ENCODE data around the gene AP2B1. TPM values are rescaled to one million over a fixed set of nuclear protein-coding genes. Genes with fewer than 3 reads are reported as not detected.

The AP2B1 gene
- total RNA-seq, 1 donor from 2014 or later, result 216 TPM

GRCh38 chr17:35726953-35727460 lies 139.9 kb downstream of the AP2B1 start:
- Mint-ChIP-seq H3K36me3 (ENCODE audit: low read depth) (peaks cover 5% of the 10 kb centered on the region), H3K27me3 (ENCODE audit: low read depth) (no peaks in the 10 kb centered on the region), H3K27ac (ENCODE audit: unreplicated experiment) (no peak overlapping the region), H3K9me3 (no peaks in the 10 kb centered on the region), H3K4me1 (peaks cover 18% of the 10 kb centered on the region), H3K4me3 (no peak overlapping the region)
- no peak for DNase-seq (ENCODE audit: low read depth, low spot score)
- TF ChIP-seq, protein P1, sequence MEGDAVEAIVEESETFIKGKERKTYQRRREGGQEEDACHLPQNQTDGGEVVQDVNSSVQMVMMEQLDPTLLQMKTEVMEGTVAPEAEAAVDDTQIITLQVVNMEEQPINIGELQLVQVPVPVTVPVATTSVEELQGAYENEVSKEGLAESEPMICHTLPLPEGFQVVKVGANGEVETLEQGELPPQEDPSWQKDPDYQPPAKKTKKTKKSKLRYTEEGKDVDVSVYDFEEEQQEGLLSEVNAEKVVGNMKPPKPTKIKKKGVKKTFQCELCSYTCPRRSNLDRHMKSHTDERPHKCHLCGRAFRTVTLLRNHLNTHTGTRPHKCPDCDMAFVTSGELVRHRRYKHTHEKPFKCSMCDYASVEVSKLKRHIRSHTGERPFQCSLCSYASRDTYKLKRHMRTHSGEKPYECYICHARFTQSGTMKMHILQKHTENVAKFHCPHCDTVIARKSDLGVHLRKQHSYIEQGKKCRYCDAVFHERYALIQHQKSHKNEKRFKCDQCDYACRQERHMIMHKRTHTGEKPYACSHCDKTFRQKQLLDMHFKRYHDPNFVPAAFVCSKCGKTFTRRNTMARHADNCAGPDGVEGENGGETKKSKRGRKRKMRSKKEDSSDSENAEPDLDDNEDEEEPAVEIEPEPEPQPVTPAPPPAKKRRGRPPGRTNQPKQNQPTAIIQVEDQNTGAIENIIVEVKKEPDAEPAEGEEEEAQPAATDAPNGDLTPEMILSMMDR (conservative IDR thresholded peaks at IDR 0.05), result no peak

DNA sequence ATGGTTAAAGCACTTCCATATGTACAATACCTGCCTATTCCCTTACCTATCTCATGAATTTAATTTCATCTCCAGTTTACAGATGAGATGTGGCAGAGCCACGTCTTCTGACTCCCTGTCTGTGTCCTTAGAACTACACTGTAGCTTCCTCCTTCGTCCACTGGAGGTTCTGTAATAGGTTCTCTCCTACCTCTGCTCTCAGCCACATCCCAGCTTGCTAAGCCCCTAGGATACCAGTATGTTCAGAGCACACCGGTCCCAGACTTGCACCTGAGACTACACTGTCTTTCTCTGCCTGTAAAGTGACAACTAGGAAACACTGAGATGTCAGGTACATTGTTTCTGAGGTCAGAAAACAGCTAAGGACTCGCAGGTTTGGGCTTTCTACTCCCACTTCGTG lies 140.5 kb downstream of the AP2B1 start:
- no peak for DNase-seq (ENCODE audit: low read depth, low spot score)

GRCh38 chr17:35728551-35728950 lies 141.4 kb downstream of the AP2B1 start:
- peaks cover 5% of the 10 kb centered on the region for H3K36me3 Mint-ChIP-seq (ENCODE audit: low read depth)
- peaks cover 26% of the 10 kb centered on the region for H3K4me1 Mint-ChIP-seq
- DNase-seq (ENCODE audit: low read depth, low spot score), result no peak
- no peak overlapping the region for H3K27ac Mint-ChIP-seq (ENCODE audit: unreplicated experiment)
- TF ChIP-seq, protein P1 (conservative IDR thresholded peaks at IDR 0.05), result no peak
- no peaks in the 10 kb centered on the region for H3K9me3 Mint-ChIP-seq
- peak overlapping the region; percentile 88 for H3K4me3 Mint-ChIP-seq
- H3K27me3 Mint-ChIP-seq (ENCODE audit: low read depth), result no peaks in the 10 kb centered on the region

More for the DNA sequence above, 140.5 kb downstream of the AP2B1 start:
- Mint-ChIP-seq H3K4me3 (no peak overlapping the region), H3K9me3 (no peaks in the 10 kb centered on the region), H3K4me1 (peaks cover 24% of the 10 kb centered on the region), H3K27me3 (ENCODE audit: low read depth) (no peaks in the 10 kb centered on the region), H3K27ac (ENCODE audit: unreplicated experiment) (no peak overlapping the region), H3K36me3 (ENCODE audit: low read depth) (peaks cover 5% of the 10 kb centered on the region)
- TF ChIP-seq, protein P1 (conservative IDR thresholded peaks at IDR 0.05), result no peak

- Mint-ChIP-seq H3K4me1 (peaks cover 26% of the 10 kb centered on the region), H3K27ac (ENCODE audit: unreplicated experiment) (no peak overlapping the region)
- no peak for DNase-seq (ENCODE audit: low read depth, low spot score)
Observed at GRCh38 chr17:35729405-35729833, 142.3 kb downstream of the AP2B1 start.

GRCh38 chr17:35730400-35731005 lies 143.4 kb downstream of the AP2B1 start:
- no peaks in the 10 kb centered on the region for H3K27me3 Mint-ChIP-seq (ENCODE audit: low read depth)
- H3K9me3 Mint-ChIP-seq, result no peaks in the 10 kb centered on the region
- H3K27ac Mint-ChIP-seq (ENCODE audit: unreplicated experiment), result no peak overlapping the region
- peaks cover 3% of the 10 kb centered on the region for H3K36me3 Mint-ChIP-seq (ENCODE audit: low read depth)
- peaks cover 26% of the 10 kb centered on the region for H3K4me1 Mint-ChIP-seq
- TF ChIP-seq, protein P1 (conservative IDR thresholded peaks at IDR 0.05), result no peak
- peak overlapping the region; percentile 88 for H3K4me3 Mint-ChIP-seq
- DNase-seq (ENCODE audit: low read depth, low spot score), result no peak

More at GRCh38 chr17:35729405-35729833, 142.3 kb downstream of the AP2B1 start:
- peaks cover 5% of the 10 kb centered on the region for H3K36me3 Mint-ChIP-seq (ENCODE audit: low read depth)
- no peaks in the 10 kb centered on the region for H3K27me3 Mint-ChIP-seq (ENCODE audit: low read depth)
- H3K9me3 Mint-ChIP-seq, result no peaks in the 10 kb centered on the region
- peak overlapping the region; percentile 88 for H3K4me3 Mint-ChIP-seq
- TF ChIP-seq, protein P1 (conservative IDR thresholded peaks at IDR 0.05), result no peak
